Subcutaneous adipose tissue (tissue), 4 donors: ENCODE measurements around the gene TECR. TPM values are rescaled to one million over a fixed set of nuclear protein-coding genes. Genes with fewer than 3 reads are reported as not detected.

Source experiments
- total RNA-seq, 4 donors: library from RNA; depleted of rRNA; stranded (reverse); fragments of >200 nt; gene quantifications; one replicate each; pipeline ENCODE4 v1.1.0, GENCODE V29; 2016
- TF ChIP-seq, protein P1 (sequence below): fragments of 450-650 bp; IDR thresholded peaks from one replicate; pipeline ENCODE4 v1.5.1; 2016; ENCODE audit warnings: low read depth, mild to moderate bottlenecking, control low read depth, antibody characterized with exemption, moderate library complexity

Gene TECR
- total RNA-seq, 4 donors from 2014 or later, result 36.8 to 86.7 (median 62.4) TPM

DNA sequence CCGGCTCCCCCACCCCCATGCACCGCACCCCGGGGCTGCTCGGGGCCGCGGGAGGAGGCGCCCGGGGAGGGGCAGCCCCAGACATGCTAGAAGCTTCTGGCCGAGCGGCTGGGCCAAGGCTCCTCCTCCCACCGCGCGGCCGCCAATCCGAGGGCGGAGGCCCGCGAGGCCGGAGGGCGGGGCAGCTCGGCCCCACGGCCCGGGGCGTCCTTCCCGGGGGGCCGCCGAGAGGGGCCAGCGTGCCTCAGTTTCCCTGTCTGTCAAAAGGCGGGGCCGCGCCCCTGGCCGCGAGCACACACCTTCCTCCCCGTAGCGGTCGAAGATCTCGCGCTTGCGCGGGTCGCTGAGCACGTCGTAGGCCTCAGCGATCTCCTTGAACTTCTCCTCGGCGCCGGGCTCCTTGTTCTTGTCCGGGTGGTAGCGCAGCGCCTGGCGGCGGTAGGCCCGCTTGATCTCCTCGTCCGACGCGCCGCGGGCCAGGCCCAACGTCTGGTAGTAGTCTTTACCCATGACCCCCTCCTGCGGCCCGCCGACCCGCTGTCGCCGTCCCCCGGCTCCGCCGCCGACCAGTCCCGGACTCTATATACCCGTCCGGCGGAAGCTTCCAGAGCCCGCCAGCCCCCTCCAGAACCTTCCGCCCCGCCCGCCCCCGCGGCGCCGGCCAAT, 11.4 kb upstream of the TECR start, which contains the start of gene DNAJB1:
TSS of gene DNAJB1 (minus strand) at position 558 of the 666 bp plus-strand sequence. CDS start at position 510, 48 bp downstream.
- TF ChIP-seq, protein P1, sequence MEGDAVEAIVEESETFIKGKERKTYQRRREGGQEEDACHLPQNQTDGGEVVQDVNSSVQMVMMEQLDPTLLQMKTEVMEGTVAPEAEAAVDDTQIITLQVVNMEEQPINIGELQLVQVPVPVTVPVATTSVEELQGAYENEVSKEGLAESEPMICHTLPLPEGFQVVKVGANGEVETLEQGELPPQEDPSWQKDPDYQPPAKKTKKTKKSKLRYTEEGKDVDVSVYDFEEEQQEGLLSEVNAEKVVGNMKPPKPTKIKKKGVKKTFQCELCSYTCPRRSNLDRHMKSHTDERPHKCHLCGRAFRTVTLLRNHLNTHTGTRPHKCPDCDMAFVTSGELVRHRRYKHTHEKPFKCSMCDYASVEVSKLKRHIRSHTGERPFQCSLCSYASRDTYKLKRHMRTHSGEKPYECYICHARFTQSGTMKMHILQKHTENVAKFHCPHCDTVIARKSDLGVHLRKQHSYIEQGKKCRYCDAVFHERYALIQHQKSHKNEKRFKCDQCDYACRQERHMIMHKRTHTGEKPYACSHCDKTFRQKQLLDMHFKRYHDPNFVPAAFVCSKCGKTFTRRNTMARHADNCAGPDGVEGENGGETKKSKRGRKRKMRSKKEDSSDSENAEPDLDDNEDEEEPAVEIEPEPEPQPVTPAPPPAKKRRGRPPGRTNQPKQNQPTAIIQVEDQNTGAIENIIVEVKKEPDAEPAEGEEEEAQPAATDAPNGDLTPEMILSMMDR, result no peak

DNA sequence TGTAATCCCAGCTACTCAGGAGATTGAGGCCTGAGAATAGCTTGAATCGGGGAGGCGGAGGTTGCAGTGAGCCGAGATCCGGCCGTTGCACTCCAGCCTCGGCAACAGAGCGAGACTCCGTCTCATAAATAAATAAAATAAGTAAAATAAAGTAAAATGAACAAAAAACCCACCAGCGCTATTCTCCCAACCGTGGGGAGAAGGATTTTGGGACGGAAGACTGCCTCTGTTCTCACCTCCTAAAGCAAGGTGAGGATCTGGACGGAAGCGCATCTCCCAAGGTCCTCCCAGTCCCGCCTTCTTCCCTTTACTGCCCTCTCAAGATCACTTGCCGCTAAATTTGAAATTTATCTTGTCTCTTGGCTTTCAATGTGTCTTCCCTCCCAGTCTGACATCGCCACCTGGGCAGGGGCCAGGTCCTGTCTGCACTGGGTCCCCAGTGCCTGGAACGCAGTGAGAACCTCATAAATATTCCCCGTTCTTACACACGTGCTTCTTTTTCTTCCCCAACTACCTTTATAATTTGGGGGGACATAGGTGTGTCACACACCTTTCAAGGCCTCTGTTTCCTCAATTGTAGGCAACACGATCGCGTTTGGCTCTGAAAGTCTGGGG, 10.0 kb upstream of the TECR start:
- TF ChIP-seq, protein P1, result no peak

DNA sequence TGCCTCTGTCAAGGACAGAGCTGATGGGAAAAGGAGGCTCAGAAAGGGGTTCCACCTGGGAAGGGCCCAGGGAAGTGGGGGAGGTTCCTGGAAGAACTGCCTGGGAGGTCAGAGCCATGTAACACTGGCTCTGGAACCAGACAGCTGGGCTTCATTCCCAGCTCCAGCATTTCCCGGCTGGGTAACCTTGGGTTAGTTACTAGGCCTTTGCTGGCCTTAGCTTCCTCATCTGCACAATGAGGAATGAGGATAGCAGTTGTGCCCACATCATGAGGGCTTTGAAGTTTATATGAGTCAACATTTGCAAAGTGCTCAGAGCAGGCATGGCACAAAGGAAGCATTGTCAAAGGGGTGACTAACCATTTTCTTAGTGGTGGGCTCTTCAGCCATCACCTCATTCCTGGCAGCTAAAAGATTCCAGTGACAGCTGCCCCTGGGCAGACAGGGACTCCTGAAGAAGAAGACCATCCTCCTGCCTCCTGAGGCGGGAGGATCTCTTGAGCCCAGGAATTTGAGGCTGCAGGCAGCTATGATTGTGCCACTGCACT, 9.5 kb upstream of the TECR start:
- TF ChIP-seq, protein P1, result no peak

DNA sequence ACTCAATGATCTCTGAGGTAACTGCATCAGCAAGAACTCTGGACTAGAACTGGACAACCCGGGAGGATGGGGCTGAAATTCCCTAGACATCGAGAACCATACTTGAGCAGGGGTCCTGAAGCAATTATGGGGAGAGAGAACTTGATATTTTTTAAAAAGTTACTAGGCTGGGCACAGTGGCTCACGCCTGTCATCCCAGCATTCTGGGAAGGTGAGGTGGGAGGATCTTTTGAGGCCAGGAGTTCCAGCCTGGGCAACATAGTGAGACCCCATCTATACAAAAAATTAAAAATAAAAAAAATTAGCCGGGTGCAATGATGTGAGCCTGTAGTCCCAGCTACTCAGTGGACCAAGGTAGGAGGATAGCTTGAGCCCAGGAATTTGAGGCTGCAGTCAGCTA, 8.9 kb upstream of the TECR start:
- TF ChIP-seq, protein P1, result no peak

DNA sequence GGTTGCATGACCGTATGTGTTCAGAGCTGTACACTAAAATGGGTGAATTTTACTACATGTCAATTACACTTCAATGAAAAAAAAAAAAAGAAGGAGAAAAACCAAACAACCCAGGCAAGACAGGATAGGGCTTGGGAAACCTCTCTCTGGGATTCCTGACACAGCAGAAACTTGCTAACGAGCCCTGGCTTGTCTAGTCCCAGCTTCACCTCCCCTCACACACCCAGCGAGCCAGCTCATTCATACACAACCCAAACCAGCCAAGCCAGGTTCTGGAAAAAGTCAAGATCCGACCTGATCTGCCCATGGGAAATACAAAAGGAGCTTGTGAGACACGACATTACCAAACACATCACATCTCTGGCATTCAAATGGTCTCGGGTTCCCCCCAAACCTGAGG, 3.7 kb upstream of the TECR start:
- TF ChIP-seq, protein P1, result no peak

DNA sequence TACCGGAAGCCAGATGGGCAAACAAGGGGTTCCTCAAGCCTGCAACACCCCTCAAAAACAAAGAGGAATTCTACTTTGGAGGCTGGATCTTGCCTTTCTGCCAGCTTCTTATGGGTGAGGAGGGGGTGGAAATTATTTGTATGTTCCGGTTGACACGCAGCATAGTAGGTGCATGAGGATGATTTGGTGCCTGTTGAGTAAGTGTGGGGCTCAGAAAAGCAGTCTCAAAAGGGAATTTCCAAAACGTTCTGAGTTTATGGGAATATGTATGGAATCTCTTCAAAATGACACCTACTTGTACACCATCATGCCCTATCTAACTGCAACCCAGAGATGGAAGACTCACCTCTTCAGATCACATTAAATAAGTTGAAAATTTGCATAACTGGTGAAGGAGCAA, 3.0 kb upstream of the TECR start:
- TF ChIP-seq, protein P1, result no peak

DNA sequence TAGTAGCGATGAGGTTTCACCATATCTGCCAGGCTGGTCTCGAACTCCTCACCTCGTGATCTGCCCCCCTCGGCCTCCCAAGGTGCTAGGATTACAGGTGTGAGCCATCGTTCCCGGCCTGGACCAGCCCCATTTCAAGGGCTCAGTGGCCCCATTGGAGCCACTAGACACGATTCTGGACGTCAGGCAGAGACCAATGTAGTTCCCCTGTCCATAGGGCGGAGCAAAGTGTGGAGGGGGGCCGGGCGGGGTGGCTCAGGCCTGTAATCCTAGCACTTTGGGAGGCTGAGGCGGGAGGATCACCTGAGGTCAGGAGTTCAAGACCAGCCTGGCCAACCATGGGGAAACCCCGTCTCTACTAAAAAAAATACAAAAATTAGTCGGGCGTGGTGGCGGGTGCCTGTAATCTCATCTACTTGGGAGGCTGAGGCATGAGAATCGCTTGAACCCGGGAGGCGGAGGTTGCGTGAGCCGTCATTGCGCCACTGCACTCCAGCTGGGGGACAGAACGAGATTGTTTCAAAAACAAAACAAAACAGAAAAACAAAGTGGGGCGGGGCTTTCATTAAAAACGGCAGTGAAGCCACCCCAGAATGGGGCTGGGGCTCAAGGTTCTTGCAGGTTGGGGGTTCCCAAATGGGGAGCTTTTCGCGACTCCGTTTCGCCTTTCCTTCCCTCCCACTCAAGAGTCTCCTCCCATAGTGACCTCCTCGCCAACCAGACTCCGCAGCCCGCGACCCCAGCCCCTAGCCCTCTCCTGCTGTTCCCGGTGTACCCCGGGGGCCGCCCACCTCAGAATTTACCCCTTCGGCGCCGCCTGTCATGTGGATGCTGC, 758 bp upstream of the TECR start:
- TF ChIP-seq, protein P1, result no peak
